Lower leg skin (tissue), 4 donors: Measurements from ENCODE around the gene AXIN2. TPM values are rescaled to one million over a fixed set of nuclear protein-coding genes. Genes with fewer than 3 reads are reported as not detected.

ENCODE experiments used
- DNase-seq, 2 donors: peaks; one replicate each; pipeline ENCODE4 v3.0.0-alpha.2; 2019; ENCODE audit warnings: low spot score in 2 of 2
- H3K4me3 ChIP-seq: fragments of 200-600 bp; sonication (generic); 2 replicates; pipeline ENCODE4 v1.5.1; 2017; ENCODE audit warnings: mild to moderate bottlenecking, low read depth; ENCODE audit not compliant: poor library complexity, severe bottlenecking
- POLR2A ChIP-seq, 2 donors: fragments of 450-650 bp; IDR thresholded peaks; one replicate each; pipeline ENCODE4 v1.6.1; 2016 to 2017; ENCODE audit warnings: antibody characterized with exemption in 2 of 2, mild to moderate bottlenecking in 1 of 2, moderate library complexity in 1 of 2
- WGBS, 2 donors: methylation state at CpG; one replicate each; pipeline ENCODE4 v1.1.5; 2018; 5-methylcytosine and 5-hydroxymethylcytosine counted together
- intact Hi-C: fragments of 100-400 bp; cut with DNase I; formaldehyde crosslinking; loops from one replicate; pipeline ENCODE4 v1.15.0; 2023; ENCODE audit warnings: low total_unique reads
- total RNA-seq, 4 donors: library from RNA; depleted of rRNA; stranded (reverse); fragments of >200 nt; gene quantifications; one replicate each; pipeline ENCODE4 v1.1.0, GENCODE V29; 2016
- TF ChIP-seq, protein P1 (sequence below), 3 donors: fragments of 450-650 bp; IDR thresholded peaks; one replicate each; pipeline ENCODE4 v1.5.1; 2016; ENCODE audit warnings: antibody characterized with exemption in 3 of 3, mild to moderate bottlenecking in 3 of 3, moderate library complexity in 2 of 3

Gene AXIN2
- total RNA-seq, 4 donors from 2014 or later, result 11.7 to 16.7 (median 14.6) TPM

DNA sequence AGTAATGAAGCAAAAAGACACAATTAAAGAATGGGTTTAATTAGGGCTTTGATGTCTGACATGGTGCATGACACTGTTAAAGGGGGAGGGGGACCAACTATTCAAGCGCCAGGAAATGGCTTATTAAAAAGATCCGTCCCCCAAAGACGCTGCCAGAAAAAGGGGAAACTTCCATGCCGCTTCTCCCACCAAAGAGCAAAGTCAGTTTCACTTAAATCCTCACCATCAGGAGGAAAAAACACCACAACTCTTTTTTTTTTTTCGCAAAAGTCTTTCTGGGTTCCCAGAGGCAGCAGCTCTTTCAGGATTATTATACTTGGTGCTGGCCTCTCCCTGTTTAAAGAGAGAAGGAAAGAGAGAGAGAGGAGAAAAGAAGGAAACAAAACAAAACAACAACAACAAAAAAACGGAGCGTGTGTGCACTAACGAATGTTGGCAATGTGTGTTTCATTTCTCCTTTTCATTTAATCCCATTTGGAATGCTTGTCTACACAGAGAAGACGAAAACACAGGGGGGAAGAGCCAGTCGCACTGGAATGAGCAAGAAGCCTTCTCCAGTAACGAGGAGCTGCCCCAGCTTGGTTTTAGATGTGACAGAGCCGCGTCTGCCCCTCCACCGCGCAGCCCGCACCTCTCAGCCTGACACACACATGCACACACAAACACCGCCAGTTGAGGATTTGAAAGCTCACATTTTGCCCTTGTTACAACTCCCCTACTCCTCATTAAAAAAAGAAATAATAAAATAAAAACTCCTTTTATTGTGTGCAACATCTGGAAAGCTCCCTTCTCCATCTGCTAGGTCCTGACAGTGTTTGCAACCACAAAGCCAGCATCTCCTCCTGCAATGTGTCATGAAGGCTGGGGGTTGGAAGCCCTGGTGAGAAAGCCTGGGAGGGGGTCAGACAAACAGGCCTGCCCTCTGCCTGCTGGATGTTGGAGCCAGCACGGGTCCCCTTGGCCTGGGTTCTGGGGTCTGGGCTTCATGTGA lies 32.7 kb upstream of the AXIN2 start:
- no peak for TF ChIP-seq POLR2A (IDR thresholded peaks at IDR 0.05)
- TF ChIP-seq, protein P1, sequence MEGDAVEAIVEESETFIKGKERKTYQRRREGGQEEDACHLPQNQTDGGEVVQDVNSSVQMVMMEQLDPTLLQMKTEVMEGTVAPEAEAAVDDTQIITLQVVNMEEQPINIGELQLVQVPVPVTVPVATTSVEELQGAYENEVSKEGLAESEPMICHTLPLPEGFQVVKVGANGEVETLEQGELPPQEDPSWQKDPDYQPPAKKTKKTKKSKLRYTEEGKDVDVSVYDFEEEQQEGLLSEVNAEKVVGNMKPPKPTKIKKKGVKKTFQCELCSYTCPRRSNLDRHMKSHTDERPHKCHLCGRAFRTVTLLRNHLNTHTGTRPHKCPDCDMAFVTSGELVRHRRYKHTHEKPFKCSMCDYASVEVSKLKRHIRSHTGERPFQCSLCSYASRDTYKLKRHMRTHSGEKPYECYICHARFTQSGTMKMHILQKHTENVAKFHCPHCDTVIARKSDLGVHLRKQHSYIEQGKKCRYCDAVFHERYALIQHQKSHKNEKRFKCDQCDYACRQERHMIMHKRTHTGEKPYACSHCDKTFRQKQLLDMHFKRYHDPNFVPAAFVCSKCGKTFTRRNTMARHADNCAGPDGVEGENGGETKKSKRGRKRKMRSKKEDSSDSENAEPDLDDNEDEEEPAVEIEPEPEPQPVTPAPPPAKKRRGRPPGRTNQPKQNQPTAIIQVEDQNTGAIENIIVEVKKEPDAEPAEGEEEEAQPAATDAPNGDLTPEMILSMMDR (IDR thresholded peaks at IDR 0.05), result no peak
- intact Hi-C loops, result no loop called here
- 34 to 35% methylated on average over 18 of the region's 18 CpGs for WGBS, 2 donors
- no peak for DNase-seq
- H3K4me3 ChIP-seq, result no peak overlapping the region

DNA sequence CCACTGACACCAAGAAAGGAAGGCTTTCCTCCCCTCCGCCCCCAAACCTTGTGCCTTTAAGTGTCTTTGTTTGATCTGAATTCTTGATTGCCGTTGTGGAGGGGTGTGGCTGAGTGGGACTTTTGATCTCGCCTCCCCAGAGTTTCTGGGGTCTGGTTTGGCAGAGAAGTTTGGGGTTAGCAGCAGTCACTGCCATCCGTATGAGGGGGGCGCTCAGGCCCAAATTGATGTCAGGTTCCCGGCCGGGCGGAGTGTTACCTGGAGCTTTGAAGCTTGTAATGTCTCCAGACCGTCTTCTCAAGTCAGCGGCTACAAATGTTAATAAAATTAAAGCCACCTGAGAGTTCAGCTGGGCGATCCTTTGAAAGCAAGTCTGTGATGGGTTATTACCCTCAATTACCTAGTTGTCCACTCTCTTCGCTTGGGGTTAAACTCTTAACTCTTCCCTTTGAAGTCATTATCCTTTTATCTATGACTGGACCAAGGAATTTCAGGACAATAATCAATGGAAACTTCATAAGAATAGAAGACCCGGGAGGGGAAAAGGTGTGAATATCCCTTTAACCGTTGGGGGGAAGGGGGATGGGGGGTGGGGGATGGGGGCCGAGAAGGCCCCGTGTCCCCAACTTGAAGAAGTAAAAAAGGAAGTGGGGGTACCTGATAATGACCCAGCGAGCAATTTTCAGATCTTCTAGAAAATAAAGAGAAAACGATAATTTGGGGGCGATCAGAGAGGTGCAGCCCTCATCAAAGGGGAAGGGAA lies 31.8 kb upstream of the AXIN2 start:
- H3K4me3 ChIP-seq, result no peak overlapping the region
- TF ChIP-seq POLR2A (IDR thresholded peaks at IDR 0.05), result no peak
- TF ChIP-seq, protein P1 (IDR thresholded peaks at IDR 0.05), result no peak
- no peak for DNase-seq
- intact Hi-C loops, result no loop called here
- WGBS, 2 donors, result 67 to 69% methylated on average over 19 of the region's 19 CpGs

DNA sequence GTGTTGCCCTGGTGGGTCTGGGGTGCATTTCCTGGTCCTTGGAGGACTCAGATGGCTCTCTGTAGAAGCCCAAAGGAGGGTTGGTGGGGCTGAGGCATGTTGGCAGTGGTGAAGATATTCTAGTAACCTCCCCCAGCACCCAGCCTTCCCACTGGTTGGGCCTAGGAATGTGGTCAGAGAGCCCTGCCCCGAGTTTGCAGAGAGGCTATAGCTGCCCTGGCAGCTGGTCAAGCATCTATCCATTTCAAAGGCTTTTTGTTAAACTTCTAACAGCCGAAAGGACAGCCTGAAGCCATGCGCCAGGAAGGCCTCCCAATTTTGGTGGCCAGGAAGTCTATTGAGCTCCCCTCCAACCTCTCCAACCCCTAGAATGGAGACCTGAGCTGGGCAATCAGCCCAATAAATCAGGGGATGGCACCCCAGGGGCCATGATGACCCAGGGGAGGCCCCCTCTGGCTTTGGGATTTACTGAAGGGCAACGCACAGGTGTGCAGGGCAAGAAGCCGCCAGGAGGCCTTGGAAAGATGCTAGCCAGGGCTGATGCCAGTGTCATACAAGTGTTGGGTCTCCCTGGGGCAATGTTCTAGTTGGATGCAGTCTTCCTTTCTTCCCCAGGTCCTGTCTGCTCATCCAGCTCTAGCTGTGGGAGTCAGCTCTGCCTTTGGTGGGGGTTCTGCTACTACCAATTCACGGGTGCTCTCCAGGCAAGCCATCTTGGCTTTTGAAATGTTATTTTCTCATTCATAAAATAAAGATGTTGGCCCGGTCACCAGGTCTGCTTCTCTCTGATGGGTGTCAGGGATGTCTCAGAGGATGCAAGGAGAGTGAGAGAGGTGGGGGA lies 30.9 kb upstream of the AXIN2 start:
- WGBS, 2 donors, result 89% methylated on average over 7 of the region's 7 CpGs
- no peak overlapping the region for H3K4me3 ChIP-seq
- intact Hi-C loops, result no loop called here
- TF ChIP-seq POLR2A (IDR thresholded peaks at IDR 0.05), result no peak
- no peak for DNase-seq

DNA sequence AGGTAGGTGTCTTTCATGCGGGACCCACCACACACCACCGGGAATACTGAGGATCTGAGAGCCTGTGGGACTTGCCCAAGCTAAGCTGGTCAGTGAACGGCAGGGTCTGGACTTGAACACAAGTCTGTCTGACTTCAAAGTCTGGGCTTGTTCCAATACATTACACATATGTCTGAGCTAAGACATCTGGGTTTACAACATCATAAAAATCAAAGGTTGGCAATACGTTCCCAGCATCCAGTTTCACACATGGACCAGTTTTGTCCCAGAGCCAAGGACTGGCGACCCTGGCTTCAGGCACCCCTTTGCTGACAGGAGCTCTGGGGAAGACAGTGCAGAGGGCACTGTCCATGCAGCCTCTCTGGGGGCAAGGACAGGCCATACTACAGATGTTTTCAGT lies 27.9 kb upstream of the AXIN2 start:
- WGBS, 2 donors, result 56 to 68% methylated on average over 5 of the region's 5 CpGs
- DNase-seq, result no peak
- intact Hi-C loops, result no loop called here
- TF ChIP-seq, protein P1 (IDR thresholded peaks at IDR 0.05), result no peak
- TF ChIP-seq POLR2A (IDR thresholded peaks at IDR 0.05), result no peak
- H3K4me3 ChIP-seq, result no peak overlapping the region

DNA sequence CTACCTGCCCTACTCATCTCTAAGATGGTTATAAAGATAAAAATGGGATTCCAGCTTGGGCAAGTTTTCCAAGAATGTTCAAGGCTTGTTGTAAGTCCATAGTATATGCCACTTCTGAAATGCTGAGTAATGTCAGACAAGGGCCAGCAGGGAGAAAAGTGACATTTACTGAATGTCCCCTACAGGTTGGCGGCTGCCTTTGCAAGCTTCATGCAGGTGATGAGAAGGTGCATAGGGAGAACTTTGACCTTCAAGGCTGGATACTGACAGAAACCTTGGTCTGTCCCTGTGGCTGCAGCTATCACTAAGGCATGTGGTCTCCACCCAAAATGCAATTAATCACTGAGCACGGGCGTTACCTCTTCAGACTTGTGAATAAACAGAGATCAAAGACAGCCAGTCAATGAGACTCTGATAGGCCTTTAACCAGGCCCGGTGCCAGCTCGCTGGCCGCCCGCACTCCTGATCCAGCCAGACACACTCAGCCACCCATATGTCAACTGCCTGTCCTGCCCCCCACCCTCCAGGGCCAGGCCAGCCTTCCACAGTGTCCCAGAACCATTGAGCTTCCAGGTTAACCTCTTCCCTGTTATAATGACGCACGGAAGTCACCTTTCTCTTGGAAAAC lies 26.8 kb upstream of the AXIN2 start:
- H3K4me3 ChIP-seq, result no peak overlapping the region
- intact Hi-C loops, result no loop called here
- WGBS, 2 donors, result 46 to 53% methylated on average over 9 of the region's 9 CpGs
- no peak for TF ChIP-seq POLR2A (IDR thresholded peaks at IDR 0.05)
- TF ChIP-seq, protein P1 (IDR thresholded peaks at IDR 0.05), result no peak
- DNase-seq, result no peak
